Stimulated activated CD4-positive, alpha-beta T cell treated with anti-CD3 and anti-CD28 coated beads, Interleukin-15, amount 100 ng/mL, for 24 hours (primary cell): ENCODE data around the gene GJC1.

Experiments used
- DNase-seq: peaks from one replicate; pipeline ENCODE4 v3.0.0-alpha.2; 2020

Gene GJC1

DNA sequence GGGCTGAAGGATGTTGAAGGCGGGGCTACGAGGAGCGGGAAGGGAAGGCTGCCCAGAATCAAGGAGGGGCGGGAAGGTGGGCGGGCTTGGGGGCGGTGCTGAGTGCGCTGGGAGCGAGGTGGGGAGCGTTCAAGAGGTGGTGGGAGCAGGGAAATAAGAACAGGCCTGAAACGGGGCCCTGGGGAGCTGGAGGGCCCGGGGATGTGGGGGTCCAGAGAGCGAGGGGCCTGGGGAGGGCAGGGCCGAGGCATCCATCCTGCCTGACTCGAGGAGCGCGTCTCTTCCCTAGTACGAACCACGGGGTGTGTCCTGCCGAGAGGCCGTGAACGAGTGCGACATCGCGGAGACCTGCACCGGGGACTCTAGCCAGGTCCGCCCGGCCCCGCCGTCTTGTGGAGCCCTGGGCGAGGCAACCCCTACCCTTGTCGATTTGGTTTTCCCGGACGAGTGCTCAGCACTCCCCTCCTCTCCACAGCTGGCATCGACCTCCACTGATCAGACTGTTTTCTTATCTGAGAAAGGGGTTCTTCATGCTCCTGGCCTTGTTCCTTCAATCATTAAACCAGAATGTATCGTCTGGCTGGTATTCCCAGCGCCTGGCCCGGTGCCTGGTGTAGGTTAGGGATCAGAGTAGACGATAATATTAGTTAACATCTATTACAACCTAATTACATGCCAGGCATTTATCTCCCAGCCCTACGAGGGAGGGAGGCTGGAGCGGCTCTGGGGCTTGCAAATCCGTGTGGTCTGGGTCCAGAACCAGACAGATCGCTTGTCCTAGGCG lies 54.1 kb downstream of the GJC1 start:
- no peak for DNase-seq

DNA sequence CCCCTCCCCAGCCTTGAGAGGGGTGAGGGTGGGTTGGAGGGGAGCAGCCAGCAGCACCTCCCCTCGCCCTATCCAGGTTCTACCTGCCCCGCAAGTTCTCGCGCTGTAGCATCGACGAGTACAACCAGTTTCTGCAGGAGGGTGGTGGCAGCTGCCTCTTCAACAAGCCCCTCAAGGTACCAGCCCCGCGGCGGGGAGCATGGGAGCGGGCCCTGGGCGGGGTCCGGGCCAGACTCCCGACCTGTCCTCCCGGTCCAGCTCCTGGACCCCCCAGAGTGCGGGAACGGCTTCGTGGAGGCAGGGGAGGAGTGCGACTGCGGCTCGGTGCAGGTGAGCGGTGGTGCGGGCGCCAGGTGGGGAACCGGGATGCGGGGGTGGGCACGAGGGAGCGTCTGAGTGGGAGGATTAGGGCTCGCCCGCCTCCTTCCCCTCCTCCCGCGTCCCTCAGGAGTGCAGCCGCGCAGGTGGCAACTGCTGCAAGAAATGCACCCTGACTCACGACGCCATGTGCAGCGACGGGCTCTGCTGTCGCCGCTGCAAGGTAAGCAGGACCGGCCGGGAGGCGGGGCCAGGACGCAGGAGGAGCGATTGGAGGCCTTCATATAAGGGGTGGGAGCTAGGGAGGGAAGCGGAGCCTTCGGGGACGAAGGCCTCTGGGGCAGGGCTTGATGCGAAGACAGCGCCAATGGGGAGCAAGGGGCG lies 54.8 kb downstream of the GJC1 start:
- DNase-seq, result peak; percentile 99

DNA sequence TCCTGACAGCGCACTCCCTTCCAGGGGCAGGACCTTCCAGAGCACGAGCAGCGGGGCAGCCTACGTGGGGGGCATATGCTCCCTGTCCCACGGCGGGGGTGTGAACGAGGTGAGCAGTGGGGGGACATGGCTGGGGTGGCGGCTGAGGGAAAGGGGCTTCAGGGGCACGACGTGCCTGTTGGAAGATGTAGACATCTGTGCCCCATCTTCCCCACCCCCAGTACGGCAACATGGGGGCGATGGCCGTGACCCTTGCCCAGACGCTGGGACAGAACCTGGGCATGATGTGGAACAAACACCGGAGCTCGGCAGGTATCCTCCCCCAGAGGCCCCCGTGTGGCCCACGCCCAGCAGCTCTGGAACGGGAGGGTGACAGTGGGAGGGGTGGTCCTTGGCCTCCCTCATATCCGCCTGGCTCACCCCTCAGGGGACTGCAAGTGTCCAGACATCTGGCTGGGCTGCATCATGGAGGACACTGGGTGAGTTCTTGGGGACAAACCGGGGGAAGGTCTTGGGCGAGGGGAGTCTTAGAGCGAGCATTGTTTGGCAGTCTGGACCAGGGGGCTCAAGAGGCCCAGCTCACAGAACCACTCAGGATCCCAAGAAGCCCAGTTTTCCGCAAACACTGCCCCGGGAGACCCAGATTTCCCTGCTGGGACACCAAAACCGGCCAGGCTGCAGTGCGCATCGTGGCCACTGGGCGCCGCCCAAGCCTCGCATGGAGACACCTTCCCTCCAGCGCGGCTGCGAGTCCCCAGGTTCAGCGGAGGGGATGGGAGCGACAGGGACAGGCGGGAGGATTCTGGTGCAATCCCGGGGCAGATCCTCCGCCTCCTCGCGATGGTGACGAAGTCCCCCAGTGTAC lies 55.6 kb downstream of the GJC1 start:
- DNase-seq, result peak; percentile 95

DNA sequence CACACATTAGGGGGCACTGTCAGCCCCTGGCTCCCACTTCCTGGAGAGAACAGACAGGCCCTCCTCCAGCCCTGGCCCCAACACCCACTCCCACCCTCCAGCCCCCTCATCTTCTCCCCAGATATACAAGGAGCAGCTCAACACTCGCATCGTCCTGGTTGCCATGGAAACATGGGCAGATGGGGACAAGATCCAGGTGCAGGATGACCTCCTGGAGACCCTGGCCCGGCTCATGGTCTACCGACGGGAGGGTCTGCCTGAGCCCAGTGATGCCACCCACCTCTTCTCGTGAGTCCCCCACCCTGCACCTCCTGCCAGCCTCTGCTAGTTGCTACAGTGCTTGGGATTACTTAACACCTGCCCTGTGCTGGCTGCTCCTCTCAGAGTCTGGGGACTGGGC lies 56.9 kb downstream of the GJC1 start:
- DNase-seq, result no peak

DNA sequence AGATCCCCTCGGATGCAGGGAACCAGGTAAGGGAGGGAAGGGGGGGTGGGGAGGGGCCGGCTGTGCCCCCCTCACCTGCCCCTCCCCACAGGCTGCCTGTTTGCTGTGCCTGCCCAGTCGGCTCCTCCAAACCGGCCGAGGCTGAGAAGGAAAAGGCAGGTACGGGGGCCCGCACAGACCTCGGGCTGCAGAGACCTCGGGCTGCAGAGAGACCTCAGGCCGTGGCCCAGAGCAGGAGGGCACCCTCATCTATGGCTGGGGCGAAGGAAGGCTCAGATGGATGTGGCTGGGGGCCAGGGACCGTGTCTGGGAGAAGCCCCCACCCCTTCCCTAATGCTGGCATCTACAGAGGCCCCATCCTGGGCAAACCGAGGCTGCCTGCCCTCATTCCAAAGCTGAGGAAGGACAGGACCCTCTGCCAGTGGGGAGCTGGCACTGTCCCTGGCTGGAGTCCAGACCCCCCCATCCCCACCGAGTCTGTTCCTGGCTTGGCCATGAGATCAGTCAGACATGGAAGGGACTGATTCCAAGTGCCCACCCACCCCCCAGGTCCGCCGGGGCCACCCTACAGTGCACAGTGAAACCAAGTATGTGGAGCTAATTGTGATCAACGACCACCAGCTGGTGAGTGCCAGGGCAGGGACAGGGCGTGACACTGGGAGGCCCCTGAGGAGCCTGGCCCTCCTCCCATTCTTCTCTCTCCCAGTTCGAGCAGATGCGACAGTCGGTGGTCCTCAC lies 57.6 kb downstream of the GJC1 start:
- no peak for DNase-seq

DNA sequence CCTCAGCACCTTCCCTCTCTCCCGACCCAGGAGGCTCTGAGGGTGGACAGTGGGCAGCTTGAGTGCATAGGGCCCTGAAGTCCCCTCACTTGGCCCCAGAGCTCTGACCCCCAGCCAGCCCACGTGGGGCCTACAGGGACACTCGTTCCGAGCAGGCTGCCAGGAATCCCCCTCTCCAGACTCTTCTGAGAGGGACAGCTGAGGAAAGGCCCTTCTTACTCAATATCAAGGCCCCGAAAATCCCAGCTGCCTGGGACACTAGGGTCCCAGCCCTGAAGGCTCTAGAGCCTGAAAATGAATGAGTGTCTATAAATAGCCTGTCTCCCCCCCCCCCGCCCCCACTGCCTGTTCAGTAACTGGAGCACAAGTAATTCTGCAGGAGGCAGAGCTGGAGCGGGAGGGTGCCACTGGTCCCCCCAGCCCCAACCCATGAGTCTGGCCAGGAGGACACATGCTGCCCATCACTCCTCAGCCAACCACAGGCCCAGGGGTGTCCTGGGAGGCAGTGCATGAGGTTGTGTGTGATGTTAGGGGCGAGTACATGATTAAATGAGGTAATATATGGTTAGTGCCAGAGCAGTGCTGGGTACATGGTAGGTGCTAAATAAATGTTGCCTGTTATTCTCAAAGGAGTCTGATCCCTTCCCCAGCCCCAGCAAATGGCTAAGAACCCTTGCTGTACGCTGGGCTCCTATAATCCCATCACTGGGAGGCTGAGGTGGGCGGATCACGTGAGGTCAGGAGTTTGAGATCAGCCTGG lies 59.7 kb downstream of the GJC1 start:
- no peak for DNase-seq

DNA sequence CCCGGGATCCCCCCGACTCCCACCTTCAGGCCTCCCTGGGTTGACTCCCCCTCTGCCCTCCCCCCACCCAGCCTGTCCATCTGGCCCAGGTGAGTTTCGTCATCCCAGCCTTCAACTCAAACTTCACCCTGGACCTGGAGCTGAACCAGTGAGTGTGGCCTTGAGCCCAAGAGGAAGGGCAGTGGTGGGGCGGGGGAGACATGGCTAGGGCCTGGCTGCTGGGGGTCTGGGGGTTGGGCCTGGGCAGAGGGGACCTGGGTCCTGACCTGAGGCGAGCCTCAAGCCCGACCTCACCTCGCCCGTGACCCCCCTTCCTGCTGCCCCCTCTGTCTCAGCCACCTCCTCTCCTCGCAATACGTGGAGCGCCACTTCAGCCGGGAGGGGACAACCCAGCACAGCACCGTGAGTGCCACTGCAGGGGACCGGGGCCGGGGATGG lies 60.4 kb downstream of the GJC1 start:
- no peak for DNase-seq

DNA sequence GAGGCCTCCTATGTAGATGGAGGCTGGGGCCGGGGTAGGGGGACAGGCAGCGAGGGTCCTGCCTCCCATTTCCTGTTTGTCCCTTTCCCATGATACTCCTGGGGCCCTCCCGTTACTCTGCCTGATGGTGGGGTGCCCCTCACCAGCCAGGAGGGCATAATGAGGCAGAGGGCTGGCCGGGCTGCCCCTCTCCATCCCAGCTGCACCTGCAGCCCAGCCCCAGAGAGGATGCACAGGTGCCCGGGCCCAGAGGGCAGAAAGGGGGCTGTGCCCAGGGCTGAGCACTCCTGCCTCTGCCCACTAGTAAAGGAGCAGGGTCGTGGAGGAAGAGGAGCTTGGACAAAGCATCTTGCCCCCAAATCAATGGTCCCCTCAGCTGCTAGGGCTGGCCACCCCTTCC lies 60.9 kb downstream of the GJC1 start:
- no peak for DNase-seq

DNA sequence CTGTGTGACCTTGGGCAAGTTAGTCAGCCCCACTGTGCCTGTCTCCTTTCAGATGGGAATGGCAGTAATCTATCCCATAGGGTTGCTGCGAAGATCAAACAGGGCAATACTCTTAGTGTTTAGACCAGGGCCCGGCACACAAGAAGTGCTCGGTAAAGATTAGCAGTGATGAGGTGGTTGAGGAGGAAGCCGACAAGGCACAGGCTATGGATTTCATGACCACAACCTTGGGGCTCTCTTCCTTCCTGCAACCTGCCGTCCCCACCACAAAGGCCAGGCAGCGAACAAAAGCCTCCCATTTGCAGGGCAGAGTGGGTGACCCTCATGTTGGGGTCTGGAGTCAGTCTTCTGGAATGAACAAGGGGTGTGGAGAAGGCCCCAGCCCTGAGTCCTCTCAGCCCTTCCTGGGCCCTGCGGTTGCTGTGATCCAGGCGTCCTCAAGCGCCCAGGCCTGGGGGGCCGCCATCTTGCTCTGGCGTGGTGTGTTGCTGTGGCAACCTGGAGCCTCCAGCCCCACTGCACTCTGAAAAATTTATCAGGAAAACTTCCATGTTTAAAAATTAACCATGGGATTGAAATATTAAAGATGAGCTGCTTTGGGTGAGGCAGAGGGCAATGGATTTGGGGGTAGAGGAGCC lies 61.5 kb downstream of the GJC1 start:
- no peak for DNase-seq

DNA sequence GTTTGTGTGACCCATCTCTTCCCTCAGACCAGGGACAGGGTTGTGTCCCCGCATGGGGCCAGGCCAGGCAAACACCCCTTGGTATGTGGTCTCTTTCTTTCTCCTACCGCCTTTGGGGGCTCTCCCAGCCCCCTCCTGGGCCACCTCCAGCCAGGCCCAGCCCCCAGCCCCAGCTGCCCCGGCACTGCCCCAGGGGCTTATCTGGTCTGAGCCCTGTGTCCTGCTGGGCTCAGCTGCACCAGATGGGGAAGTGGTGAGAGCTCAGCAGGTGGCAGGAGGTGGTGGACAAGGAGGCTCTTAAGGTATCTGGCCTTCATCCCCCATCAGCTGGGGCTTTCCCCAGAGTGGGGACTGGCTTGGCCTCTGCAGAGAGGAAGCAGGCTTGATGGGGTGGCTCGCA lies 62.6 kb downstream of the GJC1 start:
- no peak for DNase-seq

DNA sequence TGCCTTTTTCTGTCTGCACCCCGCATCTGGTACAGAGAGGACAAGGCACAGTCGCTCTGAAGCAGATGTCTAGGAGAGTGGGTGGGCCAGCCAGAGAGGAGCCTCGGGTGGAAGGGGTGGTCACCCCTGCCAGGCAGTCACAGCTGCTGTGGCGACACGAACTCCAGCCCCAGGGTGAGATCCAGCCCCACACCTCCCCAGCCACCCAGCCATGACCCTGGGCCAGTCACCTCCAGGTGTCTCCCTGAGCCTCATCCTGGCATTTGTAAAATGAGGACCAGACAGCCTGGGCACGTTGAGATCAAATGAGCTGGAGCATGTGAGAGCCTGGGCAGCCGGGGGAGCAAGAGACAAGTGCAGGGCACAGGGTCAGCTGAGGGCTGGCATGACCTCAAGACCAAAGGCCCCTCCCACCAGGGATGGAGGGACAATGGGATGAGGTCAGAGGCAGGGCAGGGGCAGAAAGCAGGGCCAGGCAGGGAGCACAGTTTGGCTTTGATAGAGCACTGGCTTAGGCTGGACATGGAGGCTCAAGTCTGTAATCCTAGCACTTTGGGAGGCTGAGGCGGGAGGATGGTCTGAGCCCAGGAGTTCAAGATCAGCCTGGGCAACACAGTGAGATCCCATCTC lies 63.6 kb downstream of the GJC1 start:
- no peak for DNase-seq

DNA sequence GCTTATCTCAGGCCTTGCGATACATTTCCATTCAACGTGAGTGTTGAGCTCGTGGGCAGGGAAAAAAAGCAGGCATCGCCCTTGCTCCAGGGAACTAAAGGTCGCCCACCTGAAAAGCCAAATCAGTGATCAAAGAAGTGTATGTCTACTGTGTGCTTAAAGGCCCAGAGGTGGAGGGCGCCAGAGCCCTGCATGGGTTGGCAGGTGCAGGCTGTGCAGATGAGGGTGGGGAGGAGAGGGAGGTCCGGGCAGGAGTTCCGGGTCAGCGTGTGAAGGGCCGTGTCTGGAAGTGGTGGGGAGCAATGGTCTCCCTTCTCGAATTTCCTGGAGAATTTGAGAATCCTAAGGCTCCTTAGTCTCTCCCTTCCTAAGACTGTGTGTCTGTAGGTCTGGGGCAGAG lies 64.1 kb downstream of the GJC1 start:
- DNase-seq, result no peak

DNA sequence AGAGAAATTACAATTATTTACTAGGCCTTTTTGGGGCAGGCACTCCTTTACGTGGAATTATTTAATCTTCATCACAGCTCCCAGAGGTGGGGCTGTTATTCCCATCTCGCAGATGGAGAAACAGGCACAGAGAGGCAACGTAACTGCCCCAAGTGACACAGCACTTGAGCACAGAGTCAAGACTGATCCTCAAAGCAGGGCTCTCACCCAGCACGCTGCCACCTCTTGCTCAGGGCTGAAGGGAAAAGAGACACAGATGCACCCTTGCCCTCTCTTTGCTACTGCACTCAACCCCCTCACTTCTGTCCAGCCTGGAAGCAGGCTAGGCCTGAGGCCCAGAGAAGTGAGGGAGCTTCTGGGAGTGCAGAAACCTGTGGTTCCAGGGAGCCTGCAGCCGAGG lies 66.9 kb downstream of the GJC1 start:
- no peak for DNase-seq

DNA sequence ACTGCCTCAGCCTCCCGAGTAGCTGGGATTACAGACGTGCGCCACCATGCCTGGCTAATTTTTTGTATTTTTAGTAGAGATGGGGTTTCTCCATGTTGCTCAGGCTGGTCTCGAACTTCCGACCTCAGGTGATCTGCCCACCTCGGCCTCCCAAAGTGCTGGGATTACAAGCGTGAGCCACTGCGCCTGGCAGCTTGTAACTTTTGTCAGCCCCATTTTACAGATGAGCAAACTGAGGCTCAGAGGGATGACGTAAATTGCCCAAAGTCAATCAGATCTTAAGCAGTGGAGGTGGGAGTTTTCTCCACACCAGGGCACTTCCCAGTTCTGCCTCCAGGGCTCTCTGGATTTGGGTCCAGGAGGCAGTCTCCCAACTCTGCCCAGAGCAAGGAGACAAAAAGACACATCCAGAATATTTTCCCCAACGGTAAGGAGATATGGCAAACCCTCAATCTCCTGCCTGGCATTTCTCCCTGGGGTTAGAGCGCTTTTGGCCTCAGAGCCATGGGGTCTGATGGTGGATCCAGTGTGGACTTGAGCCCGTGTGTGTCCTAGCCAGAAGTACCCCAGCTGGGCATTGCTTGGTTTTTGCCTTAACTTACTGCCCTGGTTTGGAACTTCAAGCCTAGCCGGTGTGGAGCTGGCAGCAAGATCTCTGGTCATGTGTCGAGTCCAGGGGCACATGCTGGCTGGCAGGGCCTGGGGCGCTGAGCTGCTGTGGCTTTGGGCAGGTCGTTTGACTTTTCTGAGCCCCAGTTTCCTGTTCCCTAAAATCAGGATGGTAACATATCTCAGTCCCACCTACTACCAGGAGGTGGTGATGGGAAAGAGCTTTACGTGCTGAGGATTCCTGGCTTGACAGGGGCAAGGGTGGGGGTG lies 67.9 kb downstream of the GJC1 start:
- DNase-seq, result no peak

DNA sequence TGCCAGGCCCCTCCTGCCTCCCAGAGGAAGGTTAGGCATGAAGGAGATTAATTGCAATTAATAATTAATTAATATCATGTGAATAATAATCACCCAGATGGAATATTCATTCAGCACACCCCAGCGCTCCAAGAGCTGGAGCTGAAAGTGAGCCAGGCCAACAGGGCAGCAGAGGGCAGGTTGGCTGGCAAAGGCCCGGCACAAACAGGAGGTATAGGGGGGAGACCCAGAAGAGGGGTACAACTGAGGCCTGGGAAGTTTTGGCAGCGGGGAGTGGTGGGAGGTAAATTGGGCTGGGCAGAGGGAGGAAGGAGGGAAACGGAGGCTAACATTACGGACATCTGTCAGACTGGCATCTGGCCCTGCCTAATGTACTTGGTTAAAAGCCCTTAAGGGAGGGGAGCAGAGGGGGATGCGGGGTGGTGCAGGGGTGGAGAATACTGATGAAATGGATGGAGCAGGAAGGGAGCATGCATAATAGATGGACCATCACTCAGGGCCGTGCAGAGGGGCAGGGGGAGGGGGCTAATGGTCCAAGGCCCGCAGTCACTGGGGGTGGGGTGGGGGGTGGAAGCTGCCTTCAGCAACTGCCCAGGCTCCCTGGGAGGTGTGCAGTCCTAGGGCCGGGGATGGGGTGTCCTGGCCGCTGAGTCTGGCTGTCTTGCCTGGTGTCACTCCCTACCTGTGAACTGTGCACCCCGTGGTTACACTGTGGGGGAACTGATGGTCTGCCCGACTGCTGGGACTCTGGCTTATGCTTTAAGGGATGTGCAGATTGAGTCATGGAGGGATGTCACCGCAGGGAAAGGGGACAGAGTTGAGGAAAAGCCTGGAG lies 69.4 kb downstream of the GJC1 start:
- no peak for DNase-seq

DNA sequence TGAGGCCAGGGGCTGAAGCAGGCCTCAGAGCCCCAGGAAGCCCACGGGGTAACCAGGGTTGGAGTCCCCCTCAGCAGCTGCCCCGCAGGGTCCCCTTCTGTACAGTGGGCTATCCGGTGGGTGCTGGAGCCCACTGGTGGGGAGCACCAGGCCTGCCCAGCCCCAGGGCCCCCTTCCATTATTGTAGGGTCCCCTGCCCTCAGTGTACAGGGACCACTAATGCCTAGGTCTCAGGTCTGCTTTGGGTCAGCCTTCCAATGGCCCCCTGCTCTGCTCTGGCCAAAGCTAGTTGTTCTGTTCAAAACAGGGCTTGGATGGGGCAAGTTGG lies 70.2 kb downstream of the GJC1 start:
- no peak for DNase-seq

DNA sequence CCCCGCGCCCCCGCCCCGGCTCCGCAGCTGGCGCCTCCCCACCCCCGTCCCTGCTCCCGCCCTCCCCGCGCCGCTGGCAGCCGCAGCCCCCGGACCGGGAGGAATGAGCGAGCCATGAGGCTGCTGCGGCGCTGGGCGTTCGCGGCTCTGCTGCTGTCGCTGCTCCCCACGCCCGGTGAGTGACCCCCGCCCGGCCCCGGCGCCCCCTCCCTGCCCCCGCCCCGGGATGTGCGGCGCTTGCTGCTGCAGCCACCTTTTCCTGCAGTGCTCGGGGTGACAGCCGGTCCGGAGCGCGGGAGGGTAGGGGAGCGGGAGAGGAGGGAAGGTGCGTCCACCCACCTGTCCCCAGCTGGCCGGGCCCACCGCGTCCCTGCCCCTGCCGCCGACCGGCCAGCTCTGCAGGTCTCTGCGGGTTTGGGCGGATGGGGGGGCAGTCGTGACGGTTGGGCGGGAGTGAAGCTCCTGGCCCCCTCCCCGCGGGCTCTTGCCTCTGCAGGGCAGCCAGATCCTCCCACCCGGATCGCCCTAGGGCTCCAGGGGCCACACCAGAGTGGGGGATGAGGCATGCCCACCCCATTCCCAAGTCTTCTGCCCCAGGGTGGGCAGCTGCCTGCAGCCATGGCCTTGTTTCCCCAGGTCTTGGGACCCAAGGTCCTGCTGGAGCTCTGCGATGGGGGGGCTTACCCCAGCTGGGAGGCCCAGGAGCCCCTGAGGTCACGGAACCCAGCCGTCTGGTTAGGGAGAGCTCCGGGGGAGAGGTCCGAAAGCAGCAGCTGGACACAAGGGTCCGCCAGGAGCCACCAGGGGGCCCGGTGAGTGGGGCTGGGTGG lies 70.8 kb downstream of the GJC1 start:
- DNase-seq, result peak; percentile 15

DNA sequence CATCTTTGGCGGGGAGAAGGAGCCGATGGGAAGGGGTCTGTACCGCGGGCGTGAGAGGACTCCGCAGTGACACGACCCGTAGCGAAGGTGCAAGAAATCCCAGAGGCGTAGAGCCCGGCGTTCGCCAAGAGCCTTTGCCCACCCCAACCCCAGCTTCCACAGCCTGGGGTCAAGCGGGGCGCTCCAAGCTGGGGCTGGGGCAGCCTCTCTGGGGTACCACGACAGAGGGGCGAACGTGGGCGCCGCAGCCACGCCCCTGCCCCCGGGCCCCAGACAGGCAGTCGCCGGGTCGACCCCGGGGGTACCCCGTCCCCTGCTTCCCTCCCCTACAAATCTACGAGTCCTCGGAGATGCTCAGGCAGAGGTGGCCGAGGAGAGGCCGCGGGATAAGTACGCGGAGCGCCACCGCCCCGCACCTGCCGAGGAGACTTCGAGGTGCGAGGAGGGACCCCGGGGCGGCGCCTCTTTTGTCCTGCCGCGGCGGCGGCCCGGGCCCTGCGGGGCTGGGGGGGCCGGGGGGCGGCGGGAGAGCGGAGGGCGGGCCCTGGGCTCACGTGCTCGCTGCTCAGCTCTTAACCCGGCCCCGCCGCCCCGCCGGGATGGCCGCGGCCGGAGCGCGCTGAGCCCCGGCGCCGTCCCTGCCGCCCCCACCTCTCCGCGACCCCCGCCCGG lies 71.5 kb downstream of the GJC1 start, which contains the start of gene ADAM11:
Gene ADAM11 (plus strand): TSS at position 575 of the 672 bp plus-strand sequence. CDS start 212 bp downstream, outside the sequence.
- peak; percentile 22 for DNase-seq
